Right lobe of liver (tissue), 6 donors: ENCODE data around the gene GAN. TPM values are rescaled to one million over a fixed set of nuclear protein-coding genes. Genes with fewer than 3 reads are reported as not detected.
"Not testable (repeated sequence)": the region's sequence is repeated elsewhere in the genome, so short reads cannot be mapped to it uniquely, and the experiment has no call there.

Experiments
- ATAC-seq, 4 donors: fragments of 200-7000 bp; cut with Tn5 transposase; one replicate each; pipeline ENCODE4 v1.9.1; 2020; ENCODE audit warnings: mild to moderate bottlenecking in 4 of 4, moderate library complexity in 4 of 4
- DNase-seq, 3 donors: peaks; one replicate each; pipeline ENCODE4 v3.0.0-alpha.2; 2020
- H3K27ac ChIP-seq, 3 donors: fragments of 200-600 bp; one replicate each; pipeline ENCODE4 v1.8.0; 2022
- H3K27me3 ChIP-seq, 2 donors: fragments of 200-600 bp; one replicate each; pipeline ENCODE4 v1.8.0; 2022
- H3K36me3 ChIP-seq, 4 donors: fragments of 200-600 bp; sonication (generic) in 1 of 4; one replicate each; pipeline versions ENCODE4 v1.5.1 to v1.8.0; 2017 to 2022; ENCODE audit warnings: control low read depth in 1 of 4
- H3K4me1 ChIP-seq, 4 donors: fragments of 200-600 bp; sonication (generic) in 1 of 4; one replicate each; pipeline versions ENCODE4 v1.5.1 to v1.8.0; 2017 to 2022; ENCODE audit warnings: control low read depth in 1 of 4
- H3K4me3 ChIP-seq, 3 donors: fragments of 200-600 bp; one replicate each; pipeline ENCODE4 v1.8.0; 2022
- H3K9me3 ChIP-seq, 4 donors: fragments of 200-600 bp; sonication (generic) in 1 of 4; one replicate each; pipeline versions ENCODE4 v1.5.1 to v1.8.0; 2017 to 2022; ENCODE audit warnings: control low read depth in 1 of 4
- CTCF ChIP-seq, 4 donors: fragments of 200-600 bp in 3 of 4; fragments of 450-650 bp in 1 of 4; IDR thresholded peaks; one replicate each; pipeline versions ENCODE4 v1.5.1 to v1.8.0; 2016 to 2022; ENCODE audit warnings: antibody characterized with exemption in 4 of 4, mild to moderate bottlenecking in 2 of 4
- POLR2A ChIP-seq: fragments of 450-650 bp; IDR thresholded peaks from one replicate; pipeline ENCODE4 v1.6.1; 2017; ENCODE audit warnings: antibody characterized with exemption, mild to moderate bottlenecking
- WGBS: methylation state at CpG from one replicate; pipeline ENCODE4 v1.1.6; 2018; ENCODE audit warnings: low coverage, low lambda C conversion rate; ENCODE audit not compliant: insufficient coverage; ENCODE audit errors: missing lambda C conversion rate; 5-methylcytosine and 5-hydroxymethylcytosine counted together
- intact Hi-C, 2 donors: fragments of 100-400 bp; cut with DNase I; formaldehyde crosslinking; loops; one replicate each; pipeline versions ENCODE4 v1.11.2 to v1.14.1; 2022
- total RNA-seq, 6 experiments: library from RNA; depleted of rRNA in 2 of 6; stranded (reverse); fragments of >200 nt in 2 of 6; fragmentation: NEBNext Ultra II Directional in 3 of 6; extraction: Animal tissue kit (Norgen Biotek cat#: 25700) in 3 of 6; gene quantifications; one replicate each; pipeline versions ENCODE4 v1.1.0 to v1.2.4, GENCODE V29; 2016 to 2023
- donor health status: DM: no; HTN: yes; CAD: no.
- donor health status: DM: no; HTN: no; CAD: no.
- donor health status: DM: no; HTN: no; CAD: no.
- donor health status: DM: no; HTN: yes; CAD: no.
- donor health status: DM: no; HTN: yes; CAD: no.

Gene GAN
- total RNA-seq, 6 experiments from 2014 or later, result 2.2 to 4.1 (median 3.4) TPM

GRCh38 chr16:81333356-81333755 is 18.6 kb downstream of the GAN start:
- Histone ChIP-seq H3K4me3 (no peak overlapping the region), H3K27me3 (no peaks in the 10 kb centered on the region), H3K27ac (no peak overlapping the region), H3K4me1 (no peaks in the 10 kb centered on the region), H3K36me3 (no peaks in the 10 kb centered on the region), H3K9me3 (no peaks in the 10 kb centered on the region)
- TF ChIP-seq CTCF (IDR thresholded peaks at IDR 0.05) (no peak), POLR2A (no peak)
- WGBS, result 100% methylated on average over 3 of the region's 3 CpGs
- DNase-seq (no peak), ATAC-seq (no peak)
- intact Hi-C loops, result no loop called here

- 93% methylated on average over 5 of the region's 6 CpGs for WGBS
- TF ChIP-seq CTCF (IDR thresholded peaks at IDR 0.05), result no peak
- TF ChIP-seq POLR2A, result no peak
- intact Hi-C loops, result no loop called here
- Histone ChIP-seq H3K27ac (no peak overlapping the region), H3K27me3 (no peaks in the 10 kb centered on the region), H3K4me1 (no peaks in the 10 kb centered on the region), H3K4me3 (no peak overlapping the region), H3K9me3 (no peaks in the 10 kb centered on the region), H3K36me3 (no peaks in the 10 kb centered on the region)
- DNase-seq (no peak), ATAC-seq (no peak)
Measured at GRCh38 chr16:81335669-81336068, 20.9 kb downstream of the GAN start.

GRCh38 chr16:81337097-81337496 is 22.3 kb downstream of the GAN start:
- no peak overlapping the region for H3K4me3 ChIP-seq
- no peaks in the 10 kb centered on the region for H3K36me3 ChIP-seq
- H3K27ac ChIP-seq, result no peak overlapping the region
- TF ChIP-seq POLR2A, result no peak
- ATAC-seq (no peak), DNase-seq (no peak)
- 79% methylated on average over 5 of the region's 5 CpGs for WGBS
- H3K27me3 ChIP-seq, result no peaks in the 10 kb centered on the region
- no peaks in the 10 kb centered on the region for H3K4me1 ChIP-seq
- intact Hi-C loops, result no loop called here
- H3K9me3 ChIP-seq, result no peaks in the 10 kb centered on the region

GRCh38 chr16:81345172-81345571 is 30.4 kb downstream of the GAN start:
- H3K27ac ChIP-seq, H3K27me3 ChIP-seq, intact Hi-C loops, ATAC-seq, H3K4me3 ChIP-seq, H3K4me1 ChIP-seq, H3K36me3 ChIP-seq, DNase-seq: not testable (repeated sequence)
- 100% methylated on average over 3 of the region's 3 CpGs for WGBS
- H3K9me3 ChIP-seq, result peaks cover 0 to 21% (median 3%) of the 10 kb centered on the region in 4 donors

GRCh38 chr16:81347425-81347824 is 32.7 kb downstream of the GAN start:
- intact Hi-C loops, result no loop called here

More at GRCh38 chr16:81347425-81347824, 32.7 kb downstream of the GAN start:
- Histone ChIP-seq H3K4me3 (no peak overlapping the region), H3K36me3 (no peaks in the 10 kb centered on the region), H3K9me3 (peaks cover 0 to 21% (median 3%) of the 10 kb centered on the region in 4 donors), H3K27me3 (no peaks in the 10 kb centered on the region), H3K4me1 (no peaks in the 10 kb centered on the region), H3K27ac (no peak overlapping the region)
- no peak for TF ChIP-seq CTCF (IDR thresholded peaks at IDR 0.05)
- no peak for TF ChIP-seq POLR2A
- WGBS, result 100% methylated on average over 1 of the region's 1 CpG
- ATAC-seq, result no peak
- no peak for DNase-seq
